HT1080 (cell line): Measurements from ENCODE around the gene PIP4K2C. TPM values are rescaled to one million over a fixed set of nuclear protein-coding genes. Genes with fewer than 3 reads are reported as not detected.
"Not testable (repeated sequence)": the region's sequence is repeated elsewhere in the genome, so short reads cannot be mapped to it uniquely, and the experiment has no call there.

Source experiments
- DNase-seq: peaks from one replicate; pipeline ENCODE4 v3.0.0-alpha.2; 2015; ENCODE audit warnings: low read depth
- total RNA-seq: library from RNA; depleted of rRNA; stranded (reverse); fragments of >200 nt; shearing (Covaris generic); gene quantifications from 2 replicates; pipeline ENCODE4 v1.2.3, GENCODE V29; 2014

Gene PIP4K2C
- total RNA-seq, 1 experiment from 2014 or later, result 27.5 TPM

DNA sequence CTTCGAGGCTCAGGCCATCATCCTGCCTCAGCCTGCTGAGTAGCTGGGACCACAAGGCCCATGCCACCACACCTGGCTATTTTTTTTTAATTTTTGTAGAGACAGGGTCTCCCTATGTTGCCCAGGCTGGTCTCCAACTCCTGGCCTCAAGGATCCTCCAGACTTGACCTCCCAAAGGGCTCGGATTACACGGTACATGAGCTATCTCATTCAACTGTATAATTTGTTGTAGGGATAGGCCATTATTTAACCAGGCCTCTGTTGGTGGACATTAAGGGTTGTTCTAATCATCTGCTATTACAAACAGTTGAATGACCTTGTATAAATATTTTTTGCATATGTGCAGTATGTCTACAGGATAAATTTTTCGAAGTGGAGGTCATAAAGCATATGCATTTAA is 32.1 kb upstream of the PIP4K2C start:
- DNase-seq, result no peak

DNA sequence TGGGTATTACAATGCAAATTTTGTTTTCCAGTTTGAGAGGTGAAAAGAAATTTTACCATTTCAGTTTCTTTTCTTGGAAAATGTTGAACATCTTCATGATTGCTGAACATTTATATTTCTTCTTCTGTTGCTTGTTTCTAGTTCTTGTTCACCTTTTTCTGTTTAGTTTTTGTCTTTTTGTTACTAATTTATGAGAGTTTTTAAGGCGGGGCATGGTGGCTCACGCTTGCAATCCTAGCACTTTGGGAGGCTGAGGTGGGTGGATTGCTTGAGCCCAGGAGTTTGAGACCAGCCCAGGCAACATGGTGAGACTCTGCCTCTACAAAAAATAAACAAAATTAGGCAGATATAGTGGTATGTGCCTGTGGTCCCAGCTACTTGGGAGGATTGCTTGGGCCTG is 30.5 kb upstream of the PIP4K2C start:
- DNase-seq, result no peak

DNA sequence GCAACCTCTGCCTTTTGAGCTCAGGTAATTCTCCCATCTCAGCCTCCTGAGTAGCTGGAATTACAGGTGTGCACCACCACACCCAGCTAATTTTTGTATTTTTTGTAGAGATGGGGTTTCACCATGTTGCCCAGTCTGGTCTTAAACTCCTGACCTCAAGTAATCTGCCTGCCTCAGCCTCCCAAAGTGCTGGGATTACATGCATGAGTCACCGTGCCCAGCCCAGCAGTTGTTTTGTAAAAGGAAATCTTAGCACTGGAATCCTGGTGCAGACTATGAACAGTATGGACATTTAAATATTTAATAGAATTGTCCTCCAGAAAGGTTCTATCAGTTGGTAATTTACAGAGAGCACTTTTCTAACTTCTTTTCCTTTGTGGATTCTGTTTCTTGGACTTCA is 29.9 kb upstream of the PIP4K2C start:
- peak; percentile 44 for DNase-seq

GRCh38 chr12:57563358-57563757 is 27.6 kb upstream of the PIP4K2C start:
- DNase-seq, result no peak

GRCh38 chr12:57564178-57564740 is 26.7 kb upstream of the PIP4K2C start:
- DNase-seq, result no peak

GRCh38 chr12:57568838-57569237 is 22.2 kb upstream of the PIP4K2C start:
- no peak for DNase-seq

DNA sequence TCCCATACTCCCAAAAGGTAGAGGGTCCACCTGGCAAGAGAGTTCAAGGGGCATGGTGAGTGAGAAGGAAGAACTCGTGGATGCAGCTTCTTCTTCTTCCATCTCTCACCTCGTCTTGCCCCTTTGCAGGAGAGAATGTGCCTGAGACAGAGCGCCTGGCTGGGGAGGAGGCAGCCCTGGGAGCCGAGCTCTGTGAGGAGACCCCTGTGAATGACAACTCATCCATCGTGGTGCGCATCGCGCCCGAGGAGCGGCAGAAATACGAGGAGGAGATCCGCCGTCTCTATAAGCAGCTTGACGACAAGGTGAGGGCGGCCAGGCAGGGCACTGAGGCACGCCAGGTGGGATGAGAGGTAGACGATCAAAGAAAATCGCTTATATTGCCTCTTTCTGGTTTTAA is 21.1 kb upstream of the PIP4K2C start:
- no peak for DNase-seq

DNA sequence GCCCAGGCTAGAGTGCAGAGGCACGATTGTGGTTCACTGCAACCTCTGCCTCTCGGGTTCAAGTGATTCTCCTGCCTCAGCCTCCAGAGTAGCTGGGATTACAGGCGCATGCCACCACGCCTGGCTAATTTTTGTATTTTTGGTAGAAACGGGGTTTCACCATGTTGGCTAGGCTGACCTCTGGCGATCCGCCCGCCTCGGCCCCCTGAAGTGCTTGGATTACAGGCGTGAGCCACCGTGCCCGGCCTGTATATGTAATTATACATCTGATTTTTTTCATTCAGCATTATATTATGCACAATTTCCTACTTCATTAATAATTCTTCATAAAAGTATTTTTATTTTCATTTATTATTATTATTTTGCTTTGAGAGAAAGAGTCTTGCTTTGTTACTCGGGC is 20.6 kb upstream of the PIP4K2C start:
- not testable (repeated sequence) for DNase-seq

DNA sequence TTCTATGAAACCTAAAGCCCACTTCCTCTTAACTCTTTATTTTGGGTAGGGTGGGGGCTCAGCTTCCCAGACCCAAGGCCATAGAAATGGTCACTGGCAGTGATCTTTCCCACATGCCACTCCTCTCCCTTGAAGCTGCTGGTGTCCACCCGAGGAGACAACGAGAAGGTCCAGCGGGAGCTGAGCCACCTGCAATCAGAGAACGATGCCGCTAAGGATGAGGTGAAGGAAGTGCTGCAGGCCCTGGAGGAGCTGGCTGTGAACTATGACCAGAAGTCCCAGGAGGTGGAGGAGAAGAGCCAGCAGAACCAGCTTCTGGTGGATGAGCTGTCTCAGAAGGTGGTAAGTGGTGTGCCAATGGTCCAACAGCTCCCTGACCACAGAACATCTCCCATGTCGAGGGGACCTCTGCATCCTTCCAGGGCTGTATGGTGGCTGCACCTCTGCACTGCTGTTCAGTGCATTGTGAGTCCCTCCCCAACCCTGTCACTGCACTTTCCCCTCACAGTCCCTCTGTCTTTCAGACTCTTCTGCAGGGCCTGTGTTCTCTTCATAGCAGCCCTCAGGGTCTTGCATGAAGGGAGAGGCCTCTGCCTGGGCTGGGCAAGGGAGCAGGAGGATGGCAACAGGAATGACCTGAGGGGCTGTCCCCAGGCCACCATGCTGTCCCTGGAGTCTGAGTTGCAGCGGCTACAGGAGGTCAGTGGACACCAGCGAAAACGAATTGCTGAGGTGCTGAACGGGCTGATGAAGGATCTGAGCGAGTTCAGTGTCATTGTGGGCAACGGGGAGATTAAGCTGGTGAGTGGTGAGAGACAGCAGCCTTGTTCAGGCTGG is 18.8 kb upstream of the PIP4K2C start:
- no peak for DNase-seq

- no peak for DNase-seq
Observed at GRCh38 chr12:57574795-57575194, 16.2 kb upstream of the PIP4K2C start.

DNA sequence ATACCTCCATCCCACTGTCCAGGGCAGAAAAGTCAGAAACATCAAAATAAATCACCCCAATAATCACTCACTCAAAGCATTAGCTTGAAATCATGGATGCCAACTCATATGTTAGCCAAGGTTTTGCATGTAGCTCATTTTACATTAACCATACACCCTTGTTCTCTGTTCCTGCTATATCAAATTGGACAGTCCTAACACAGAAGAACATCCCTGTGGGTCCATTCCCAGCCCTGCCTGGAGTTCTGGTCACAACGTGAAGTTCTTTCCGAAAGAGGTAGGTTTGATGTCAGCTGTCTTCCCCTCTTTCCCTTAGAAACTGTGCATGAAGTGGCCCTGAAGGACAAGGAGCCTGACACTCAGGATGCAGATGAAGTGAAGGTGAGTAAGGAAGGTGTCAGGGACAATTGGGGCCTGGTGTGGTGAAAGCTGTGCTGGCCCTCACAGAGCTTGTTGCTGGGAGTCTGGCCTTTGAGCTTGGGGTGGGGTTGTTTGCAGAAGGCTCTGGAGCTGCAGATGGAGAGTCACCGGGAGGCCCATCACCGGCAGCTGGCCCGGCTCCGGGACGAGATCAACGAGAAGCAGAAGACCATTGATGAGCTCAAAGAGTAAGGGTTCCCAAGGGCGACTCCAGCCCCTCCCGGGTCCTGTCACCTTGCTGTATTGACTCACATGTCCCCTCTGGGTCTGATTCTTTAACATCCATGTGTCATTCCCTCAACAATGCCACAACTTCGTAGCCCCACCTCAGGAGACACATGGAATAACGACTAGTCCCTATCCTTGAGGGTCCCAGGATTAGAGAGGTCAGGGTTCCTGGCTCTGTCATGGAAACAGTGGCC is 15.0 kb upstream of the PIP4K2C start:
- DNase-seq, result no peak

GRCh38 chr12:57576613-57577160 is 14.3 kb upstream of the PIP4K2C start:
- DNase-seq, result peak; percentile 43

DNA sequence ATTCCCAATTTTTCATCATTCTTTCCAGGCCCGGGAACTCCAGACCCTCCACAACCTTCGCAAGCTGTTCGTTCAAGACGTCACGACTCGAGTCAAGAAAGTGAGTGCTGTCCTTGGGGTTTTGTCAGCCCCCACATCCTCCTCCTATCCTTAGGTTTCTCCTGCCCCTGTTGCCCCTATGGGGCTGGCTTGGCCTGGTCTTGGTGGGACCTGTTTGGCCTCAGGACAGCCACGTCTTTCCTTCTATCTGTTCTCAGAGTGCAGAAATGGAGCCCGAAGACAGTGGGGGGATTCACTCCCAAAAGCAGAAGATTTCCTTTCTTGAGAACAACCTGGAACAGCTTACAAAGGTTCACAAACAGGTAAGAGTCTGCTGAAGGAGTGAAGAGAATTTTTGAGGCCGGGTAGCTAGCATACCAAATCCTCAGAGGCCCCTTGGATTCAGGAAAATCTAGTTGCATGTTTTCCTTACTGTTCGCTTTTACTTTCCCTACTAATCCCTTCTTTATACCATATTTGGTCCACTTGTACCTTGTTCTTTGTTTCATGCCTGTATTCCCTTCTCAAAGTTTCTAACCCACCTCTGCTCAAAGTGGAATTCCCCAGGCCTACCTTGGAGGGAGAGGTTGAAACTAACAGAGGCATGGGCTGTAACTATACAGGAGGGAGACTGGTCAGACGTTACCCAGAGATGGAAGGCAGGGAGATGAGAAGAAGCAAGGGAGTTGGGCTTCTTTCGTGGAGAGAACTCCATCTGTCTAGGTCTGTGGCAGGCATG is 12.8 kb upstream of the PIP4K2C start:
- DNase-seq, result no peak

- DNase-seq, result peak; percentile 61
Observed at GRCh38 chr12:57579011-57579410, 12.0 kb upstream of the PIP4K2C start.

- DNase-seq, result peak; percentile 65
Observed at GRCh38 chr12:57579677-57580465, 11.1 kb upstream of the PIP4K2C start.

DNA sequence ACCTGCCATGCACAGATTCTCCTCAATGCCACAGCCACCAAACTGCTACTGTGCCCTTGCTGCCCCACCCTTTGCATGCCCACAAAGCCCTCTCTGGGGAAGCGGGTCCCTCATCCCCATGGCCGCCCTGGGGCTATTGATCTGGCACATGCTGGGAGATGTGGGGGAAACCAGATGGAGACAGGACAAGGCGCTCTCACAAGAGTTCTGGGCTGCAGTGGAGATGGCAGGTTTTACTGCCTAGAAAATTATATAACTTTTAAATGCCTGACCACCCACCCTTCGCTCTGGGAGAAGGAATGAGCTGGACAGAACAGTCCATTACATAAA is 10.6 kb upstream of the PIP4K2C start:
- DNase-seq, result no peak

- no peak for DNase-seq
Observed at GRCh38 chr12:57581802-57582201, 9.2 kb upstream of the PIP4K2C start.

DNA sequence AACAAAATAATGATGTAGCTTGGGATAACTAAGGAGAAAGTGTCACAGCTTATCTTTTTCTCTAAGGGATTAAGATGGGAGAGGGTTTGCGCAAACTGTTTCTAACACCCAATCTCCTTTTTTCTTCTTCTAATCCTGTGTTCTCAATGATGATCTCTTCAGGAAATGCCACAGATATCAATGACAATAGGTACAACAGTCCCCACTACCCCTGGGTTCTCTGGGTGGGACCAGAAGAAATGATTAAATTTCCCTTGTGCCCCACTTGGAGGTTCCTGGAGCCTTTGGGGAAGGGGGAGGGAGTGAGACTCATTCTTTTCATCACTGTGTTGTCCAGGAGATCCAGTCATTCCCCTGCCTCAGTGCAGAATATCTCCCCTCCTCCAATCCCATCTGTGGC is 8.6 kb upstream of the PIP4K2C start:
- DNase-seq, result no peak

DNA sequence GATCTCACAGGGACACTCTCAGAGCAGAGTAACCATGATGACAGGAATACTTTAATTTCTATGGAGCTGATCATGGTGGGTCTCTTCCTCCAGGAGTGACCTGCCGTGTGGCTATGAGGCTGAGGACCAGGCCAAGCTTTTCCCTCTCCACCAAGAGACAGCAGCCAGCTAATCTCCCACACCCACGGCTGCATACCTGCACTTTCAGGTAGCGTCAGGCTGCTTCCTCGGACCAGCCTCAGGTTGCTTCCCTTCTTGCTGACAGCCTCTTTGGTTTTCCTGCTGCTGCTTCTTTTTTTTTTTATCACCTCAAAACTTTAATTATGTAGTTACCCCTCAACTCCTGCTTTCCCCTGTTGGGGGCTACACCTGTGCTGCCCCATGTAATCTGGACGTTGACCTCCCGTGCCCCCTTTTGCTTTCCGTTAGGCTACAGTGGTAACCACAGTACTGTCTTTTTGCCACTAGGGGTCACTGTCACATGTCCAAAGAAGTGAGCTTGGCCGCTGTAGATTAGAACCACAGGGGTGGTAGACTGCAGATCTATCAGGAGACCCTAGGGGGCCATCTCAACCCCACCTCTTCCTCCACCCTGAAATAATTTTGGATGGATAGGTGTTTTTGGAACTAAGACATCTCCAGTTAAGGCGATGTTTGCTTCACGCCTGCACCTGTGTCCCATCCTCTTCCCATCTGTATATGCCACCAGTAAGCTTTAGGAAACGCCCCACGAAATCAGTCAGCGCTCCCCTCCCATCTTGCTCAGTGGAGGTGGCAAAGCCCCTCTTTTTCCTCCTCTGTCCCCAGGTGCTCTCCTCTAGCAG is 7.8 kb upstream of the PIP4K2C start:
- peak; percentile 61 for DNase-seq

- DNase-seq, result no peak
Observed at GRCh38 chr12:57584050-57584449, 6.9 kb upstream of the PIP4K2C start.
